Activated naive CD8-positive, alpha-beta T cell (primary cell): ENCODE results near the gene XPNPEP1.

Source experiments
- H3K27ac Mint-ChIP-seq: one replicate; pipeline ENCODE4 v1.8.0; 2021; ENCODE audit warnings: mixed read lengths
- H3K27me3 Mint-ChIP-seq: one replicate; pipeline ENCODE4 v1.8.0; 2021; ENCODE audit warnings: mixed read lengths
- H3K36me3 Mint-ChIP-seq: one replicate; pipeline ENCODE4 v1.8.0; 2021; ENCODE audit warnings: mixed read lengths
- H3K4me1 Mint-ChIP-seq: one replicate; pipeline ENCODE4 v1.8.0; 2021; ENCODE audit warnings: low read depth, mixed read lengths
- H3K4me3 Mint-ChIP-seq: one replicate; pipeline ENCODE4 v1.8.0; 2021; ENCODE audit warnings: mild to moderate bottlenecking, mixed read lengths
- H3K9me3 Mint-ChIP-seq: one replicate; pipeline ENCODE4 v1.8.0; 2021; ENCODE audit warnings: low read depth, mixed read lengths

Gene XPNPEP1

DNA sequence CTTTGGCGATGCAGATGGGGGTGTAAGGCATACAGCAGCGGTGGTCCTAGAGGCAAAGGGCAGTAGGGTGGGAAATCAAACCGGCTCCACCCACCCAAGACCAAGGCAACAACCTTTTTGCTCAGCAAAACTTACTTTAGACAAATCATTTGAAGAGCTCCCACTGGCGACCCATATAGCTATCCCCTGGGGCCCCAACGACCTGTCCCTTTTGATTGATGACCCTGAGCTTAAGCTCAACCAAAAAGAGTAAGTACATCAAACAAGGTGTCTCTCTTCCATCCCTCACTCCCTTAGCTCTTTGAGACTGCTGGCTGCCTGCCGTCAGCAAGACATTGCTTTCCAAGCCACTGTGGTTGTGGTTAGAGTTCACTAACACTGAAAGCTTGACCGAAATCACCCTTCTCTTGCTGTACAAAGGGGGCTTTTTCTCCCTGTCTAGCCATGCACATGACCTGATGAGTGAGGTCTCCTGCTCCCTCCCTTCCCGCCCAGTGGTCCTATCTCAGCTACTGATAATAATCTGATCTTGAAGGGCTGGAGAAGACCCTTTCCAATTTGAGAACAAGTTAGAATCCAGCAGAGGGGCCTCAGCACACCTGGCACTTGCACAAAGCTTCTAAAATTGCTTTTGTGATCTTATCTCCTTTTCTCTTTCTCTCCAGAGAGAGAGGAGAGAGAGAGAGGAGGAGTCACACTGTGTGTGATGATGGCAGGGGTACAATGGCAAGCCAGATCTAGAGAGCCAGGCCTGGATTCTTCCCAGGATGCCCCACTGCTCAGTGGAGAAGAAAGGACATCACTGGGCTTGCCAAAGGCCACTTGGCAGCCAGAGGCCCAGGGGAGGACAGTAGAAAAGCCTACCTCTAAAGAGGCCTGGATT, 42.2 kb downstream of the XPNPEP1 start:
- H3K27ac Mint-ChIP-seq, result no peak overlapping the region
- H3K36me3 Mint-ChIP-seq, result peaks cover 10% of the 10 kb centered on the region
- H3K9me3 Mint-ChIP-seq, result no peaks in the 10 kb centered on the region

DNA sequence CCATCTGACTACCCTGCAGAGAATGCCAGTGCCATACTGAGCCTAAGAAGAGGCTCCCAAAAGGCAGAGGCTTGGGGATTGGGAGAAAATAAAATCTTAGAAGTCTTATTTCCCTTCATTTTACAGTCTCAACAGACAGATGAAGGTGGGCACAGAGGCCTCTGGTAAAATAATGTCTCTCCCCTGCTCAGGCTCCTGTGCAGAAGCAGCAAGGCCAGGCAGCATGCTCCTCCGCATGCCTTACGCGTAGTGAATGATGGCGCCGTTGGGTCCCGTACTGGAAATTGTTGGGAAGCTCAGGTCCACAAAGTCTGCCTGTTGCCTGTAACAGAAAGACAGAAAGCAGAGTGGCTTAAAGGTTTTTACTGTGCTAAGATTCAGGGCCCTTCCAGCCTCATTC, 45.8 kb downstream of the XPNPEP1 start:
- H3K27ac Mint-ChIP-seq, result no peak overlapping the region

More for the DNA sequence above, 42.2 kb downstream of the XPNPEP1 start:
- peaks cover 8% of the 10 kb centered on the region for H3K4me1 Mint-ChIP-seq
- H3K4me3 Mint-ChIP-seq, result no peak overlapping the region
- no peaks in the 10 kb centered on the region for H3K27me3 Mint-ChIP-seq

GRCh38 chr10:109875828-109876821, 47.2 kb downstream of the XPNPEP1 start:
- H3K27ac Mint-ChIP-seq, result no peak overlapping the region

More for the DNA sequence above, 45.8 kb downstream of the XPNPEP1 start:
- Mint-ChIP-seq H3K36me3 (peaks cover 3% of the 10 kb centered on the region), H3K9me3 (no peaks in the 10 kb centered on the region), H3K4me3 (no peak overlapping the region), H3K27me3 (no peaks in the 10 kb centered on the region), H3K4me1 (no peaks in the 10 kb centered on the region)

GRCh38 chr10:109875151-109875568, 48.2 kb downstream of the XPNPEP1 start:
- Mint-ChIP-seq H3K27ac (no peak overlapping the region), H3K27me3 (no peaks in the 10 kb centered on the region), H3K9me3 (no peaks in the 10 kb centered on the region), H3K4me3 (no peak overlapping the region), H3K4me1 (no peaks in the 10 kb centered on the region), H3K36me3 (peaks cover 6% of the 10 kb centered on the region)

More at GRCh38 chr10:109875828-109876821, 47.2 kb downstream of the XPNPEP1 start:
- Mint-ChIP-seq H3K9me3 (no peaks in the 10 kb centered on the region), H3K36me3 (peaks cover 6% of the 10 kb centered on the region), H3K4me1 (no peaks in the 10 kb centered on the region), H3K27me3 (no peaks in the 10 kb centered on the region), H3K4me3 (no peak overlapping the region)

DNA sequence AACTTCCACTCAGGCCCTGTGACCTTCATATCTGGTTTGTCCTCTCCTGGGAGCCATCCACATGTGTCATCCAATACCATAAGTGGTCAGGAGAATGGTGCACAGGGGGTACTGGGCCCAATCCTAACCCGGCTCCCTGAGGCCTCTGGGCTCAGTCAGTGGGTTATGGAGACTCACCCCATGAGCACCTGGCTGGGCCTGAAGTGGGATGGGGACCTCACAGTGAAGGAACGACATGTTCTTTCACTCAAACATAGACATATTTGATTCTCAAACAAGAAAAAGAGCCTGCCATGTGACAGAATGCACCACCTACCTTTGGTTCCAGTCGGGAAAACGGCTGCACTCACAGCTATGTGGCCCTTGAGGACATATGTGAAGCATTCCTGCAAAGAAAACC, 51.8 kb downstream of the XPNPEP1 start:
- peaks cover 11% of the 10 kb centered on the region for H3K36me3 Mint-ChIP-seq
- no peaks in the 10 kb centered on the region for H3K27me3 Mint-ChIP-seq
- H3K27ac Mint-ChIP-seq, result no peak overlapping the region
- H3K4me3 Mint-ChIP-seq, result no peak overlapping the region
- no peaks in the 10 kb centered on the region for H3K4me1 Mint-ChIP-seq
- no peaks in the 10 kb centered on the region for H3K9me3 Mint-ChIP-seq

- peaks cover 44% of the 10 kb centered on the region for H3K36me3 Mint-ChIP-seq
- H3K27me3 Mint-ChIP-seq, result no peaks in the 10 kb centered on the region
- peaks cover 16% of the 10 kb centered on the region for H3K9me3 Mint-ChIP-seq
- no peak overlapping the region for H3K4me3 Mint-ChIP-seq
- H3K27ac Mint-ChIP-seq, result no peak overlapping the region
- no peaks in the 10 kb centered on the region for H3K4me1 Mint-ChIP-seq
Observed at GRCh38 chr10:109866995-109867635, 56.2 kb downstream of the XPNPEP1 start.

DNA sequence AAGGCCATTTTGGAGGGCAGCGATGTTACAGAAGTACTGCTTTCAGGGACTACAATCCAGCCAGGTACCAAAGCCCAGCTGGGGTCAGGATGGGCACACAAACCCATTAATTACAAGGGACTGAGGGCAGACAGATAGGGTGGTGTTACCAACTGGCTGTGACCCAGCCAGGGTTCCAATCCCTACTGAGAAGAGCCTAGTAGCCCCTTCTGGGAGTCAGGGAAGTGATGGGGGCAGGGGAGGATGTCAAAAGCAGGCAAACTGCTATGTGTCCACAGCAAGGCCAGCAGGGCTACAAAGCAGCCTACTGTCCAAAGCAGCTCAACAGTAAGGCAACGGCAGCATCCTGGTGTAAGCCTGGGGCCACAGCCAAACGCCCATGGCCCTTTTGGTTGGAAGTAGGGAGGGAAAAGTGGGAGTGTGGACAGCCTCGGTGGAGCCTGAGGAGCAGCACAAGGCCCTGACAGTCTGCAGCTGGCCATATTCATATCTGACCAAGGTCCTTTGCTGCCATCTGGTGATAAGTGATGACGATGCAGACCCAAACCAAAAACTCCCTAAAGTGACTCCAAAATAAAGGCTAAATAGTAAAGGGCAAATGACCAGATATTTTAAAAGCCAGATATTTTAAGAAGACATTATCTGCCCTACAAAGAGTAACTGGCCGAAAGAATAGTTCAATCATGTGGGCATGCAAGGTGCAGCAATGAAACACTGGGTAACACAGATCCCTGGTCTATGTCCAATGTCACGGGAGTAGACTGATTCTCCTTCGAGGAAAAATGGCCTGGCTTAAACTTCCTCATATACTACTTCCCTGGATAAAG, 56.9 kb downstream of the XPNPEP1 start:
- Mint-ChIP-seq H3K36me3 (peaks cover 45% of the 10 kb centered on the region), H3K4me3 (no peak overlapping the region), H3K4me1 (no peaks in the 10 kb centered on the region), H3K27me3 (no peaks in the 10 kb centered on the region), H3K27ac (no peak overlapping the region), H3K9me3 (peaks cover 16% of the 10 kb centered on the region)

- no peak overlapping the region for H3K27ac Mint-ChIP-seq
- H3K4me3 Mint-ChIP-seq, result no peak overlapping the region
- H3K9me3 Mint-ChIP-seq, result peaks cover 16% of the 10 kb centered on the region
- no peaks in the 10 kb centered on the region for H3K27me3 Mint-ChIP-seq
- peaks cover 46% of the 10 kb centered on the region for H3K36me3 Mint-ChIP-seq
- no peaks in the 10 kb centered on the region for H3K4me1 Mint-ChIP-seq
Observed at GRCh38 chr10:109863775-109864174, 59.5 kb downstream of the XPNPEP1 start.

- peaks cover 43% of the 10 kb centered on the region for H3K36me3 Mint-ChIP-seq
- no peaks in the 10 kb centered on the region for H3K4me1 Mint-ChIP-seq
- H3K27ac Mint-ChIP-seq, result no peak overlapping the region
- no peaks in the 10 kb centered on the region for H3K27me3 Mint-ChIP-seq
- no peak overlapping the region for H3K4me3 Mint-ChIP-seq
- H3K9me3 Mint-ChIP-seq, result peaks cover 16% of the 10 kb centered on the region
Observed at GRCh38 chr10:109862738-109863137, 60.6 kb downstream of the XPNPEP1 start.

- peaks cover 43% of the 10 kb centered on the region for H3K36me3 Mint-ChIP-seq
- no peaks in the 10 kb centered on the region for H3K27me3 Mint-ChIP-seq
- H3K4me1 Mint-ChIP-seq, result no peaks in the 10 kb centered on the region
- H3K9me3 Mint-ChIP-seq, result peaks cover 16% of the 10 kb centered on the region
- no peak overlapping the region for H3K4me3 Mint-ChIP-seq
- H3K27ac Mint-ChIP-seq, result no peak overlapping the region
Observed at GRCh38 chr10:109862041-109862440, 61.3 kb downstream of the XPNPEP1 start.

GRCh38 chr10:109861081-109861480, 62.2 kb downstream of the XPNPEP1 start:
- H3K9me3 Mint-ChIP-seq, result peaks cover 16% of the 10 kb centered on the region
- no peaks in the 10 kb centered on the region for H3K4me1 Mint-ChIP-seq
- no peak overlapping the region for H3K27ac Mint-ChIP-seq
- no peaks in the 10 kb centered on the region for H3K27me3 Mint-ChIP-seq
- peaks cover 41% of the 10 kb centered on the region for H3K36me3 Mint-ChIP-seq
- H3K4me3 Mint-ChIP-seq, result no peak overlapping the region

- Mint-ChIP-seq H3K27me3 (no peaks in the 10 kb centered on the region), H3K9me3 (peaks cover 13% of the 10 kb centered on the region), H3K4me1 (no peaks in the 10 kb centered on the region), H3K27ac (no peak overlapping the region), H3K4me3 (no peak overlapping the region), H3K36me3 (peaks cover 25% of the 10 kb centered on the region)
Observed at GRCh38 chr10:109859221-109859620, 64.1 kb downstream of the XPNPEP1 start.

DNA sequence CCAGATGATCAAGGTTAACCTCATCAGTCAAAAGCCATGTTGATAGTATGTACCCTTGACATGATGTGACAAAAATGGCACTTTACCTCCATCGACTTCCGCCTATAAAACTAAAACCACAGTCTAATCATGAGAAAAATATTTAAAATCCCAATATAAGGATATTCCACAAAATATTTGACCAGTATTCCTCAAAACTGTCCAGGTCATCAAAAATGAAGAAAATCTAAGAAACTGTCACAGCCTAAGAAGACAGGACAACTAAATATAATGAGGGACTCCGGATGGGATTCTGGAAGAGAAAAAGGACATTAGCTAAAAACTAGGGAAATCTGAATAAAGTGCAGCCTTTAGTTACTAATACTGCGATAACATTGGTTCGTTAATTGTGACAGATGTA, 67.6 kb downstream of the XPNPEP1 start:
- Mint-ChIP-seq H3K27me3 (no peaks in the 10 kb centered on the region), H3K4me1 (peaks cover 19% of the 10 kb centered on the region), H3K27ac (no peak overlapping the region), H3K9me3 (no peaks in the 10 kb centered on the region), H3K36me3 (peaks cover 2% of the 10 kb centered on the region), H3K4me3 (no peak overlapping the region)

DNA sequence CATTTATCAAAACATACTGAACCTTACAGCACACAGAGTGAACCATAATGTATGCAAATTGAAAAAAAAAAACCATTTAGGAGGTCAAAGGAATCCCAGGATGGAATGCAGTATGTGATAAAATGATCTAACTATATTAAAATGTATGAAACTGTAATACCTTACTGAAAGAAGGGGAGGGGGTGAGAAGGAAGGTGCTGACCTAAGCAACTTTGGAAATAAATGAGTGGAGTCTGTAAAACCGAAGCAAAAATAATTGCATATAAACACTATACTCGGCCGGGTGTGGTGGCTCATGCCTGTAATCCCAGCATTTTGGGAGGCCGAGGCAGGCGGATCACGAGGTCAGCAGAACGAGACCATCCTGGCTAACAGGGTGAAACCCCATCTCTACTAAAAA, 69.4 kb downstream of the XPNPEP1 start:
- no peak overlapping the region for H3K27ac Mint-ChIP-seq
- no peaks in the 10 kb centered on the region for H3K36me3 Mint-ChIP-seq
- H3K27me3 Mint-ChIP-seq, result peaks cover under 1% of the 10 kb centered on the region
- no peak overlapping the region for H3K4me3 Mint-ChIP-seq
- no peaks in the 10 kb centered on the region for H3K9me3 Mint-ChIP-seq
- H3K4me1 Mint-ChIP-seq, result peaks cover 19% of the 10 kb centered on the region
